ENCODE data around the gene ZNF208.

The ZNF208 gene

GRCh38 chr19:21940684-21941083, 70.1 kb downstream of the ZNF208 start:
- Histone ChIP-seq H3K4ac (ENCODE audit: low read length) (no peak overlapping the region), H2AFZ (ENCODE audit: low read length) (no peak overlapping the region), H2AK5ac (ENCODE audit: low read depth, low read length) (no peak overlapping the region), H2BK120ac (ENCODE audit: low read depth, low read length) (no peak overlapping the region), H3K79me1 (ENCODE audit: low read depth, low read length) (no peaks in the 10 kb centered on the region), H2BK5ac (ENCODE audit: low read length) (no peak overlapping the region), H3K4me3 (ENCODE audit: low read length in 2 of 2) (peak overlapping the region in 1 of 2 donors; percentile 12), H2BK15ac (ENCODE audit: low read length) (no peak overlapping the region), H3K18ac (ENCODE audit: low read length) (no peak overlapping the region), H4K91ac (ENCODE audit: low read depth, low read length, poor library complexity) (no peak overlapping the region), H3K4me2 (ENCODE audit: insufficient read depth, low read length, poor library complexity, severe bottlenecking) (no peak overlapping the region), H3K14ac (ENCODE audit: low read length) (no peak overlapping the region), H3K27me3 (ENCODE audit: control insufficient read depth in 3 of 3, insufficient read depth in 3 of 3, low read depth in 1 of 3, low read length in 3 of 3) (no peaks in the 10 kb centered on the region), H3K9me3 (replicated peaks in 1 of 2; ENCODE audit: control insufficient read depth in 2 of 2, insufficient read depth in 1 of 2, low read depth in 1 of 2, low read length in 2 of 2) (peaks cover 0 to 11% of the 10 kb centered on the region in 2 donors), H3K23ac (ENCODE audit: low read depth, low read length, poor library complexity) (peak overlapping the region; percentile 85), H2BK12ac (ENCODE audit: low read length) (no peak overlapping the region), H4K8ac (ENCODE audit: low read depth, low read length) (no peak overlapping the region), H3K9ac (ENCODE audit: low read depth, low read length, poor library complexity) (no peak overlapping the region), H3K4me1 (ENCODE audit: control insufficient read depth in 2 of 2, insufficient read depth in 1 of 2, low read depth in 1 of 2, low read length in 2 of 2) (no peaks in the 10 kb centered on the region), H3K36me3 (replicated peaks in 1 of 2; ENCODE audit: control insufficient read depth in 2 of 2, insufficient read depth in 2 of 2, low read length in 2 of 2) (no peaks in the 10 kb centered on the region), H3K27ac (replicated peaks; ENCODE audit: low read length) (no peak overlapping the region)
- WGBS, 2 donors (ENCODE audit: extremely low coverage in 2 of 2, insufficient read length in 2 of 2, insufficient replicate concordance in 1 of 2), result no CpG with 5 or more reads among the region's 30 CpGs
- no peak for DNase-seq (ENCODE audit: low spot score)

DNA sequence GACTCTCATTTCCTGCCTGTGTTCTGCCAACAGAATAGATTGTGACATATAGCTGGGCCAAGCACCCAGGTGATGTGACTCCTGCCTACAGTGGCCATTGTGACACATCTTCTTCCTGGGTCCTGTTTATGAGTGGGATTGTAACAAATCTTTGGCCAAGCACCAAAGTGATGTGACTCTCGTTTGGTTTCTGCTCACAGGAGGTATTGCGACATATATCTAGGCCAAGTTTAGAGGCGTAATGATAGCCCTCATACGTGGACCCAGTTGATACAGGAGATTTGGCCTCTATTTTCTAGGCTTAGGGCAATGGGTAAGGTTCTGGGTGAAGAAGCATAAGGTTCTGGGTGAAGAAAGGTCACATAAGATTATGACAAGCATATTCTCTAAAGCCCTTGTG, 76.2 kb downstream of the ZNF208 start:
- H2BK5ac ChIP-seq (ENCODE audit: low read length), result no peak overlapping the region
- no peak overlapping the region for H3K4ac ChIP-seq (ENCODE audit: low read length)
- no peaks in the 10 kb centered on the region for H3K79me1 ChIP-seq (ENCODE audit: low read depth, low read length)
- no peaks in the 10 kb centered on the region for H3K36me3 ChIP-seq (replicated peaks in 1 of 2; ENCODE audit: control insufficient read depth in 2 of 2, insufficient read depth in 2 of 2, low read length in 2 of 2)
- H3K9me3 ChIP-seq (replicated peaks in 1 of 2; ENCODE audit: control insufficient read depth in 2 of 2, insufficient read depth in 1 of 2, low read depth in 1 of 2, low read length in 2 of 2), result peaks cover 0 to 25% of the 10 kb centered on the region in 2 donors
- WGBS, 2 donors (ENCODE audit: extremely low coverage in 2 of 2, insufficient read length in 2 of 2, insufficient replicate concordance in 1 of 2), result no CpG with 5 or more reads among the region's 4 CpGs
- H3K9ac ChIP-seq (ENCODE audit: low read depth, low read length, poor library complexity), result no peak overlapping the region
- H3K27me3 ChIP-seq (ENCODE audit: control insufficient read depth in 3 of 3, insufficient read depth in 3 of 3, low read depth in 1 of 3, low read length in 3 of 3), result no peaks in the 10 kb centered on the region
- no peak for DNase-seq (ENCODE audit: low spot score)
- H2BK12ac ChIP-seq (ENCODE audit: low read length), result no peak overlapping the region
- no peak overlapping the region for H2AK5ac ChIP-seq (ENCODE audit: low read depth, low read length)
- no peak overlapping the region for H2AFZ ChIP-seq (ENCODE audit: low read length)
- no peak overlapping the region for H3K18ac ChIP-seq (ENCODE audit: low read length)
- H3K4me2 ChIP-seq (ENCODE audit: insufficient read depth, low read length, poor library complexity, severe bottlenecking), result no peak overlapping the region
- no peak overlapping the region for H4K91ac ChIP-seq (ENCODE audit: low read depth, low read length, poor library complexity)
- H3K14ac ChIP-seq (ENCODE audit: low read length), result no peak overlapping the region
- no peak overlapping the region for H3K23ac ChIP-seq (ENCODE audit: low read depth, low read length, poor library complexity)
- H2BK15ac ChIP-seq (ENCODE audit: low read length), result no peak overlapping the region
- no peak overlapping the region for H3K27ac ChIP-seq (replicated peaks; ENCODE audit: low read length)
- H4K8ac ChIP-seq (ENCODE audit: low read depth, low read length), result no peak overlapping the region
- no peak overlapping the region for H2BK120ac ChIP-seq (ENCODE audit: low read depth, low read length)
- H3K4me1 ChIP-seq (ENCODE audit: control insufficient read depth in 2 of 2, insufficient read depth in 1 of 2, low read depth in 1 of 2, low read length in 2 of 2), result no peaks in the 10 kb centered on the region
- no peak overlapping the region for H3K4me3 ChIP-seq (ENCODE audit: low read length in 2 of 2)

- H3K4ac ChIP-seq (ENCODE audit: low read length), result no peak overlapping the region
- H3K27me3 ChIP-seq (ENCODE audit: control insufficient read depth in 3 of 3, insufficient read depth in 3 of 3, low read depth in 1 of 3, low read length in 3 of 3), result no peaks in the 10 kb centered on the region
Measured at GRCh38 chr19:21934131-21934530, 76.6 kb downstream of the ZNF208 start.

GRCh38 chr19:21922276-21922675, 88.5 kb downstream of the ZNF208 start:
- Histone ChIP-seq H3K9me3 (replicated peaks in 1 of 2; ENCODE audit: control insufficient read depth in 2 of 2, insufficient read depth in 1 of 2, low read depth in 1 of 2, low read length in 2 of 2) (peaks cover 0 to 30% of the 10 kb centered on the region in 2 donors), H3K36me3 (replicated peaks in 1 of 2; ENCODE audit: control insufficient read depth in 2 of 2, insufficient read depth in 2 of 2, low read length in 2 of 2) (no peaks in the 10 kb centered on the region)
- WGBS, 2 donors (ENCODE audit: extremely low coverage in 2 of 2, insufficient read length in 2 of 2, insufficient replicate concordance in 1 of 2), result no CpG with 5 or more reads among the region's 2 CpGs

More at GRCh38 chr19:21934131-21934530, 76.6 kb downstream of the ZNF208 start:
- no peaks in the 10 kb centered on the region for H3K36me3 ChIP-seq (replicated peaks in 1 of 2; ENCODE audit: control insufficient read depth in 2 of 2, insufficient read depth in 2 of 2, low read length in 2 of 2)
- no peak overlapping the region for H4K91ac ChIP-seq (ENCODE audit: low read depth, low read length, poor library complexity)
- no peak overlapping the region for H3K27ac ChIP-seq (replicated peaks; ENCODE audit: low read length)
- H2BK12ac ChIP-seq (ENCODE audit: low read length), result no peak overlapping the region
- no CpG with 5 or more reads among the region's 5 CpGs for WGBS, 2 donors (ENCODE audit: extremely low coverage in 2 of 2, insufficient read length in 2 of 2, insufficient replicate concordance in 1 of 2)
- DNase-seq (ENCODE audit: low spot score), result no peak
- H3K4me3 ChIP-seq (ENCODE audit: low read length in 2 of 2), result no peak overlapping the region
- H3K18ac ChIP-seq (ENCODE audit: low read length), result no peak overlapping the region
- H3K23ac ChIP-seq (ENCODE audit: low read depth, low read length, poor library complexity), result no peak overlapping the region
- H2AK5ac ChIP-seq (ENCODE audit: low read depth, low read length), result no peak overlapping the region
- no peak overlapping the region for H3K14ac ChIP-seq (ENCODE audit: low read length)
- H2BK5ac ChIP-seq (ENCODE audit: low read length), result no peak overlapping the region
- H3K4me1 ChIP-seq (ENCODE audit: control insufficient read depth in 2 of 2, insufficient read depth in 1 of 2, low read depth in 1 of 2, low read length in 2 of 2), result no peaks in the 10 kb centered on the region
- no peak overlapping the region for H2BK120ac ChIP-seq (ENCODE audit: low read depth, low read length)
- H2BK15ac ChIP-seq (ENCODE audit: low read length), result no peak overlapping the region
- H4K8ac ChIP-seq (ENCODE audit: low read depth, low read length), result no peak overlapping the region
- H3K4me2 ChIP-seq (ENCODE audit: insufficient read depth, low read length, poor library complexity, severe bottlenecking), result no peak overlapping the region
- no peaks in the 10 kb centered on the region for H3K79me1 ChIP-seq (ENCODE audit: low read depth, low read length)
- peaks cover 0 to 29% of the 10 kb centered on the region in 2 donors for H3K9me3 ChIP-seq (replicated peaks in 1 of 2; ENCODE audit: control insufficient read depth in 2 of 2, insufficient read depth in 1 of 2, low read depth in 1 of 2, low read length in 2 of 2)
- no peak overlapping the region for H2AFZ ChIP-seq (ENCODE audit: low read length)
- H3K9ac ChIP-seq (ENCODE audit: low read depth, low read length, poor library complexity), result no peak overlapping the region

More at GRCh38 chr19:21922276-21922675, 88.5 kb downstream of the ZNF208 start:
- Histone ChIP-seq H3K14ac (ENCODE audit: low read length) (no peak overlapping the region), H3K27ac (replicated peaks; ENCODE audit: low read length) (no peak overlapping the region), H3K18ac (ENCODE audit: low read length) (no peak overlapping the region), H2AK5ac (ENCODE audit: low read depth, low read length) (no peak overlapping the region), H2BK12ac (ENCODE audit: low read length) (no peak overlapping the region), H2BK5ac (ENCODE audit: low read length) (no peak overlapping the region), H2BK15ac (ENCODE audit: low read length) (no peak overlapping the region), H3K4ac (ENCODE audit: low read length) (no peak overlapping the region), H3K27me3 (ENCODE audit: control insufficient read depth in 3 of 3, insufficient read depth in 3 of 3, low read depth in 1 of 3, low read length in 3 of 3) (no peaks in the 10 kb centered on the region), H3K4me2 (ENCODE audit: insufficient read depth, low read length, poor library complexity, severe bottlenecking) (no peak overlapping the region), H4K91ac (ENCODE audit: low read depth, low read length, poor library complexity) (no peak overlapping the region), H2AFZ (ENCODE audit: low read length) (no peak overlapping the region), H3K4me1 (ENCODE audit: control insufficient read depth in 2 of 2, insufficient read depth in 1 of 2, low read depth in 1 of 2, low read length in 2 of 2) (no peaks in the 10 kb centered on the region), H2BK120ac (ENCODE audit: low read depth, low read length) (no peak overlapping the region), H3K23ac (ENCODE audit: low read depth, low read length, poor library complexity) (no peak overlapping the region), H4K8ac (ENCODE audit: low read depth, low read length) (no peak overlapping the region), H3K9ac (ENCODE audit: low read depth, low read length, poor library complexity) (no peak overlapping the region), H3K4me3 (ENCODE audit: low read length in 2 of 2) (no peak overlapping the region), H3K79me1 (ENCODE audit: low read depth, low read length) (no peaks in the 10 kb centered on the region)
- DNase-seq (ENCODE audit: low spot score), result no peak
